ENCODE data around the gene RNF144A. TPM values are rescaled to one million over a fixed set of nuclear protein-coding genes. Genes with fewer than 3 reads are reported as not detected.
A peak's percentile ranks its signal among the peaks of the same experiment; 100 is the strongest.

Gene RNF144A
- total and polyA plus RNA-seq, 7 donors = 2.4 to 15.6 (median 8.7) TPM

DNA sequence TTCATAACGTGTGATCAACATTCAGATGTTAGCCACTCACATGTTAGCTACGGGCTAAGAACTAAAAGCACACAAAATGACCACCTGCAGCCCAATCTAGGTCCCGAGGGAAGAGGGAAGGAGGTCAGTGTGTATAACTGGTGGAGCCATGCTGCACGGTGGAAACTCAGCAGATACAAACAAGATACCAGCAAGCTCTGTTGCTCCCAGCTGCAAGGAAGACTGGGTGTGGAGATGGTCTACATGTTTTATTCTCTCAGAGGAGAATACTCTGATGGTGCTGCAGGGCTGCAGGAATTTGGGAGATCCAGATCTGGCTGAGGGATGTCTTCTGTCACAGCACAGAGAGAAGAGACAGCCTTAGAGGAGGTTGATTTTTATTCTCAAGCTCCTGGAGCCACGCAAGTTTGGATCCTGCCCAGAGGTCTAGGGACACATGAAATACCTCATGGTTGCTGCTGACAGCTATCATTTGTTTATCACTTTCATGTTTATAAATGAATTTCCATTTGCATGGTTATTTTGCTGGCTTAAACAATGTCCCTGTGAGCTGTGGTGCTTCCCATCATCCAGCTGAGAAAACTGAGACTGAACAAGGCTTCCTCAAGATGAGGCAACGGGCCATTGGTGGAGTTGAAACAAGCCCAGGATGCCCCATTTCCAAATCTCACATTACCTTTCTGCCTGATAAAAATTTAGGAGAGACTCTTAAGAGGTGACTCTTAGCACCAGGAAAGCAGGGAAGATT lies 30.9 kb downstream of the RNF144A start:
- peaks cover 7% of the 10 kb centered on the region for H3K4me1 ChIP-seq
- no peaks in the 10 kb centered on the region for H3K27me3 ChIP-seq (ENCODE audit: insufficient read depth in 3 of 3, low read length in 2 of 3)
- no peak for TF ChIP-seq CTCF (IDR thresholded peaks at IDR 0.05)
- no peaks in the 10 kb centered on the region for H3K9me3 ChIP-seq
- no peaks in the 10 kb centered on the region for H3K36me3 ChIP-seq (ENCODE audit: insufficient read depth in 1 of 2, low read depth in 1 of 2)
- intact Hi-C loops (cut with DNase I) = no loop called here
- WGBS, 3 donors = 62 to 79% (median 70%) methylated on average over 6 of the region's 6 CpGs
- ATAC-seq = peak in 1 of 4 donors; percentile 17
- H3K4me3 ChIP-seq = no peak overlapping the region
- no peak overlapping the region for H3K27ac ChIP-seq
- no peak for DNase-seq

- Histone ChIP-seq H3K4me1 (peaks cover 7% of the 10 kb centered on the region), H3K9me3 (no peaks in the 10 kb centered on the region), H3K27ac (no peak overlapping the region), H3K27me3 (ENCODE audit: insufficient read depth in 3 of 3, low read length in 2 of 3) (no peaks in the 10 kb centered on the region), H3K4me3 (no peak overlapping the region), H3K36me3 (ENCODE audit: insufficient read depth in 1 of 2, low read depth in 1 of 2) (no peaks in the 10 kb centered on the region)
- TF ChIP-seq CTCF (IDR thresholded peaks at IDR 0.05) = no peak
- WGBS, 3 donors = 88 to 93% (median 89%) methylated on average over 6 of the region's 6 CpGs
- intact Hi-C loops (cut with DNase I) = no loop called here
- no peak for ATAC-seq
- DNase-seq = no peak
These were observed 31.6 kb downstream of the RNF144A start for GRCh38 chr2:6948677-6949351.

DNA sequence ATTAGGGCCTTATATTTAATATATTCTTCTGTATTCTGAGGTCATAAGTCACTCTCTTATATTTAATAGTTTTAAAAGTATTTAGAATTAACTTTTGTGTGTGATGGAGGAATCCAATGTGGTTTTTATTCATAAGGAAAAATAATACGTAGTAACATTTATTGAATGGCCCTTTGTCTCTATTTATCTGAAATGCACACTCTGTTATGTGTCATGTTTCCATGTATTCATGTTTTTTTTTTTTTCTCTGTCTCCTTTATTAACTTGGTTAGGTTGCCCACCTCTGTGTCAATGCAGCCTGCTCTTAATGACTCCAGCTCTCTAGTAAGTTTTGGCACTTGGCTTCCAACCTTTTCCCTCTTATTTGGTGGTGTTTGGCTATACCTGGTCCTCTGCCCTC lies 33.8 kb downstream of the RNF144A start:
- intact Hi-C loops (cut with DNase I) = no loop called here
- TF ChIP-seq CTCF (IDR thresholded peaks at IDR 0.05) = no peak
- WGBS, 3 donors = 71 to 85% (median 73%) methylated on average over 1 of the region's 1 CpG
- Histone ChIP-seq H3K27me3 (ENCODE audit: insufficient read depth in 3 of 3, low read length in 2 of 3) (no peaks in the 10 kb centered on the region), H3K36me3 (ENCODE audit: insufficient read depth in 1 of 2, low read depth in 1 of 2) (no peaks in the 10 kb centered on the region), H3K27ac (no peak overlapping the region), H3K9me3 (no peaks in the 10 kb centered on the region), H3K4me3 (no peak overlapping the region), H3K4me1 (peaks cover 9% of the 10 kb centered on the region)
- ATAC-seq (no peak), DNase-seq (no peak)

GRCh38 chr2:6952101-6952500 lies 34.9 kb downstream of the RNF144A start:
- Histone ChIP-seq H3K27me3 (ENCODE audit: insufficient read depth in 3 of 3, low read length in 2 of 3) (no peaks in the 10 kb centered on the region), H3K27ac (no peak overlapping the region), H3K4me1 (peaks cover 9% of the 10 kb centered on the region), H3K36me3 (ENCODE audit: insufficient read depth in 1 of 2, low read depth in 1 of 2) (no peaks in the 10 kb centered on the region), H3K4me3 (no peak overlapping the region), H3K9me3 (no peaks in the 10 kb centered on the region)
- intact Hi-C loops (cut with DNase I) = no loop called here
- no peak for ATAC-seq
- WGBS, 3 donors = 60 to 96% (median 60%) methylated on average over 3 of the region's 3 CpGs
- no peak for TF ChIP-seq CTCF (IDR thresholded peaks at IDR 0.05)
- no peak for DNase-seq

Data from psoas muscle (tissue), 8 donors.